Ishikawa (cell line): ENCODE measurements around the gene IGLL5.

ENCODE experiments used
- CREB1 ChIP-seq: IDR thresholded peaks from 2 replicates; pipeline ENCODE4 v1.6.1; 2012; ENCODE audit warnings: low read depth
- EGR1 ChIP-seq: IDR thresholded peaks from 2 replicates; pipeline ENCODE4 v1.6.1; 2012
- ZBTB7A ChIP-seq: IDR thresholded peaks from 2 replicates; pipeline ENCODE4 v1.6.1; 2012; ENCODE audit warnings: low read depth

DNA sequence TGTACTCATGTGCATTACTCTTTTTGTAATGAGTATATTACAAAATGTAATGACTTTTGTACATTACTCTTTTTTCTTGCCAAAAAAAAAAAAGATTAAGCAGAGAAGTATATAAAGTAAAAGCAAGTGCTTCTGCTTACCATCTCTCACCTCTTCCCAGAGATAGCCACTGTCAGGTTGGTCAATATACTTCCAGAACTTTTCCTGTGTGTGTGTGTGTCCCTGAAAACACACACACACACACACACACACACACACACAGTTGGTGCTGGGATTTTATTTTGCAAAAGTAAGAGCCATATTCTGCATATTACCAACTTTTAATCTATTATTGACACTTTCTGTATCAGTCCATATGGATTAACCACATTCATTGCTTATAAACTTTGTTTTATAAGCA is 2.5 kb downstream of the IGLL5 start:
- TF ChIP-seq ZBTB7A (no peak), CREB1 (no peak), EGR1 (no peak)
